OCI-LY3 (cell line): ENCODE measurements around the gene GRAMD1B.
"Not testable (repeated sequence)": the region's sequence is repeated elsewhere in the genome, so short reads cannot be mapped to it uniquely, and the experiment has no call there.

ENCODE experiments used
- CTCF ChIP-seq: fragments of 200-600, 300-600 bp; sonication (generic); IDR thresholded peaks from 2 replicates; pipeline ENCODE4 v1.5.1; 2014; ENCODE audit warnings: antibody characterized with exemption, low read length, low read depth
- EZH2phosphoT487 ChIP-seq: fragments of 200-600 bp; shearing (Covaris generic); IDR thresholded peaks from 2 replicates; pipeline ENCODE4 v1.6.1; 2018; ENCODE audit warnings: antibody characterized with exemption, mixed run types, low read depth

GRCh38 chr11:123465667-123466066, 35.6 kb downstream of the GRAMD1B start:
- TF ChIP-seq CTCF, EZH2phosphoT487: not testable (repeated sequence)
